Inflammatory macrophage treated with lipopolysaccharide for 4 hours (primary cell): Measurements from ENCODE around the gene TAS2R42.
A peak's percentile ranks its signal among the peaks of the same experiment; 100 is the strongest.

Experiments
- DNase-seq: peaks from one replicate; pipeline ENCODE4 v3.0.0-alpha.2; 2020

Gene TAS2R42, protein sequence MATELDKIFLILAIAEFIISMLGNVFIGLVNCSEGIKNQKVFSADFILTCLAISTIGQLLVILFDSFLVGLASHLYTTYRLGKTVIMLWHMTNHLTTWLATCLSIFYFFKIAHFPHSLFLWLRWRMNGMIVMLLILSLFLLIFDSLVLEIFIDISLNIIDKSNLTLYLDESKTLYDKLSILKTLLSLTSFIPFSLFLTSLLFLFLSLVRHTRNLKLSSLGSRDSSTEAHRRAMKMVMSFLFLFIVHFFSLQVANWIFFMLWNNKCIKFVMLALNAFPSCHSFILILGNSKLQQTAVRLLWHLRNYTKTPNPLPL

GRCh38 chr12:11186837-11187236 lies at the start of gene TAS2R42:
TAS2R42 (minus strand) TSS chr12:11186937; CDS start chr12:11186937, 0 bp downstream.
- no peak for DNase-seq

DNA sequence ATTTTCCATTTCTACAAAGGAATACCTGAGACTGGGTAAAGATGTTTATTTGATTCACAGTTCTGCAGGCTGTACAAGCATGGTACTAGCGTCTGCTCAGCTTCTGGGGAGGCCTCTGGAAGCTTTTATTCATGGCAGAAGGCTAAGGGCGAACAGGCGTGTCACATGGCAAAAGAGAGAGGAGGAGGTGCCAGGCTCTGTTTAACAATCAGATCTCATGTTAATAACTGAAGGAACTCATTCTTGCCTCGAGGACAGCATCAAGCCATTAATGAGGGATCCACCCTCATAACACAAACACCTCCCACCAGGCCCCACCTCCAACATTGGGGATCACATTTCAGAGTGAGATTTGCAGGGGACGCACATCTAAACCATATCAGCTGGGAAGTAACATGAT lies 46.8 kb upstream of the TAS2R42 start:
- DNase-seq, result no peak

- DNase-seq, result peak; percentile 24
These were observed 41.7 kb upstream of the TAS2R42 start for GRCh38 chr12:11228296-11228879.

DNA sequence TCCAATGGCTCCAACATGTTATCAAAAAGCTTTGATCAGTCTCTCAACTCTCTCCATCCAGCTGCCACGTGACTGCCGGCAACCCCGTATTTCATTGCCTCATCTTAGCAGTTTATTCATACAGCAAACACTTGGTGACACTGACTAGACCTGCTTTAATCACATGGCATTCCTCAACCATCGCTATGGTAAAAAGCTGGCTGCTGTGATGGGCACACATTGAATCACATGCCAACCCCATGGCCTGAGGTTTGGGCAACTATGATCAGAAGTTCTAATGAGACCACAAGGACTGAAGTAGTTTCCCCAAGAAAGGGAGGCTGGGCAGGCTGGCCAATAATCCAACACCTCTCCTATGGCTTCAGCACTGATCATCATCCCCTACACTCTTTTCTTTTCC lies 40.6 kb upstream of the TAS2R42 start:
- no peak for DNase-seq

- no peak for DNase-seq
These were observed 22.4 kb upstream of the TAS2R42 start for GRCh38 chr12:11209113-11209512.

- DNase-seq, result no peak
These were observed 17.4 kb upstream of the TAS2R42 start for GRCh38 chr12:11204173-11204572.

DNA sequence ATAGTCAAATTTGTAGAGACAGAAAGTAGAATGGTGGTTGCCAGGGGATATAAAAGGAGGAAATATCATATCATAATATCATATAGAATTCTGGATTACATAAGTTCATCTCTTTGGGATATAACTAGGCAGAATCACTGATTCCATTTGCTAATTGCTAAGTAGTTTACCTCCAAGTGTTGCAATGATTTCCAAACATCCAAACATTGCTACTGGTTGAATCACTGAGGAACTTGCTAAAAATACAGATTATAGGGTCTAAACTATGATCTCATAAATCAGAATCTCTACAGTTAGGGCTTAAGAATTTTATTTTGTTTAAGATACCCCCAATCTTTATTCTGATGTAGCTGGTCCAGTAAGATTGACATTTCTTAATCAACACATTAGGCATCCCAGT lies 16.1 kb upstream of the TAS2R42 start:
- DNase-seq, result no peak

DNA sequence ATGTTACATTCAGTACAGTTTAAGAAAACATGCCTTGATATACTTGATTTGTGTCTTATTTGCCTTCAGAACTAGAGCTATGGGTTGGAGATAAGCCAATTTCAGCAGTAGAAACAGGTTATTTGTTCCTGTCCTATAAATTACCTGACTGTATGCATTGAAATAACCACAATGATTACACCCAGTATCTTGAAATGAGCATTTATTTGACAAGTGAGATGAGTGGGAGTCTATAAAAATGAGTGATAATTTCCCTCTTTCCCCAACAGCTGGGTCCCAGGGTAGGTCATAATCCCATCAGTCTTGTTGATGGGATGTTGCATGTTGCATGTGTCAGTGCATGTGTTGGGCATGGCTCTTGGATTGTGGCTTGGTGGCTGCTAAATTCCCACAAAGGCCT lies 3.7 kb downstream of the TAS2R42 start:
- no peak for DNase-seq

GRCh38 chr12:11182529-11182928 lies 4.2 kb downstream of the TAS2R42 start:
- DNase-seq, result no peak

DNA sequence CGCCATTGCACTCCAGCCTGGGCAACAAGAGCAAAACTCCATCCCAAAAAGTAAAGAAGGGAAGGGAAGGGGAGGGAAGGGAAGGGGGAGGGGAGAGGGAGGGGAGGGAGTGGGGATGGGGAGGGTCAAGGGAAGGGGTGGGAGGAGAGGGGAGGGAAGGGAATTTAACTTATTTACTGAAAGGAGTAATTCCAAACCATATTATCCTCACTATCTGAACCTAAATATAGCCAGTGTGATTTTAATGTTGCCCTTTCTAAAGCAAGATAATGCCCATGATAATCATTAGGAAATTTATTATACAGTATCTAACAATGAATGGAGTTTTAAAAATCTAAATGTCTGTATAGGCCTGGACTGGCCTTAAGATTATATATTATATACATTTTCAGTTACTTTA lies 8.5 kb downstream of the TAS2R42 start:
- DNase-seq, result no peak

DNA sequence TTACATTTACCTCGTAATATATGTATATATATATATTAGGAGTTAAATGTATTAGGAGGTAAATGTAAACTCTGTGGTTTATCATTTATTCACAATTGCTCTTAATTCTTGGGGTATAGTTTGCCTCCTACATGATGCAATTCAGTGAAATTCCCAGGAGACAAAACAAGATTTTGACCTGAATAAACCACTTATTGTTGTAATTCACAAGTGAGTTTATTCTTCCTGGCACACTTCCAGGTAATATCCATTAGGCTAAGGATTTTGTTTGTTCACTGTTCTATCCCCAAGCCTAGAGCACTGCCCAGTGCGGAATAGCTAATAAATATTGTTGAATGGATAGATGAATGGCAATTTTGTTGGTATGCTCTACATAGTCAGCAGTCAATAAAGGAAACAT lies 12.7 kb downstream of the TAS2R42 start:
- DNase-seq, result no peak

- DNase-seq, result peak; percentile 2
These were observed 14.6 kb downstream of the TAS2R42 start for GRCh38 chr12:11171969-11172675.

DNA sequence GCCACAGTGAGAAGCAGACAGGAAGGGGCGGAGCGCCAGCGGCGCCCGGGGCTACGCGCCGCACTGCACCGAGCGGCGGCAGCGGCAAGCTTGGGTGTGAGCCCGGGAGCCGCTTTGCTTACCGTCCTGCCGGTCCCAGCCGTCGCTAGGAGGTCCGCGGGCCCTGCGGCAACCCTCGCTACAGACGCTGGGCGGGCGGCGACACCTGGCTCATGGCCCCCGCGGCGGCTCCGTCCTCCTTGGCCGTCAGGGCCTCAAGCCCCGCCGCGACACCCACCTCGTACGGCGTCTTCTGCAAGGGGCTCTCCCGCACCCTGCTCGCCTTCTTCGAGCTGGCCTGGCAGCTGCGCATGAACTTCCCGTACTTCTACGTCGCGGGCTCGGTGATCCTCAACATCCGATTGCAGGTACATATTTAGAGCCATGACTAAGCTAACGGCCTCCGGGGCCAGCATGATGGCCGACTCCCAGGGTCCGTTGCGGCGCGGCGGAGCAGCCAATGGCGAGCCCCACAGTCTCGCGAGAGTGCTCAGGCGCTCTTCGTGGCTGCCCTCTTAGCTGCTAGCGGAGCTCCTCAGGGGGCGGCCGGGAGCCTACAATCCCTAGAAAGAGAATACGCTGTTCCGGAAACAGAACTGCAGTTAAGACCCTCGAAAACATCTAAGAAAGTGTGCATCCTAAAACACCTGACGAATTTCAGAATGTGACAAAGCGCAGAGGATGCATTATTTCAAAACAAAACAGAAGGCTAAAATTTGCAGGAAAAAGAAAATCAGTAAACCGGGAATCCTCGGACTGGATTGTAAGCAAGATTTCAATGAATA lies 15.4 kb downstream of the TAS2R42 start, which contains the start of gene SMIM10L1:
Gene SMIM10L1, plus strand, starts transcription at position 50 of the 824 bp plus-strand sequence. Its CDS starts 163 bp downstream, at position 213.
- DNase-seq, result peak; percentile 96

- DNase-seq, result no peak
These were observed 16.0 kb downstream of the TAS2R42 start for GRCh38 chr12:11170810-11171144.

DNA sequence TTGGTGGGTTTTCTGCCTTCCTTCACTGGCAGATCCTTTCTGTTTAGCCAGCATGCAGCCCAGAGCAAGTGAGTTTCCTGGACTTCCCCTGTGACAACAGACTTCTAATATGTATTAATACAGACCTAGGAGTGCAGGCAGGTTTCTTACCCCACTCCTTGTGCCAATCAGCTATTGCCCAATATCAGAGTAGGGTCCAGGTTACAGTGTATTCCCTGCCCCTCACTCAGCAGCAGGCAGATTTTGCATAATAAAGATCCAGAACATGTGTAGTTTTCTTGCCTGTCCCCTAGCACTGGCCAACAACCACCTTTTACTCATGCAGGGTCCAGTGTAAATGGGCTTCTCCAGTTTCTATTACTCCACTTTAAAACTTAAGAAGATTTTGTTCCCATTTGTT lies 20.4 kb downstream of the TAS2R42 start:
- DNase-seq, result no peak

DNA sequence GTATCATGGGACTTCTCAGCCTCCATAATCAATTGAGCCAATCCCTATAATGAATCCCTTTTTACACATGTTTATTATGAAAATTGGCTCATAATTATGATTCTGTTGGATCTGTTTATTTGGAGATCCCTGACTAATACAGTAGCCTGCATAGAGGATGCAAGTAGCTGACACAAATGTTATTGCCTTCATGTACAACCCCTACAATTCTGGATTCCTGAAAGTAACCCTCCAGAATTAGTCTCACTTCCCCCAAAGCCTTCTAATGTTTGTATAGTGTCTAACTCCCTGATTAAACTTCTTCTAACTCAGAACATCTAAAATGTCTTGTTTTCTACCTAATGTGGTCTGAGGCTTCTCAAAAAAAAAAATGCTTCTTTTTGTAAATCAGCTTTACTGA lies 22.4 kb downstream of the TAS2R42 start:
- DNase-seq, result no peak

DNA sequence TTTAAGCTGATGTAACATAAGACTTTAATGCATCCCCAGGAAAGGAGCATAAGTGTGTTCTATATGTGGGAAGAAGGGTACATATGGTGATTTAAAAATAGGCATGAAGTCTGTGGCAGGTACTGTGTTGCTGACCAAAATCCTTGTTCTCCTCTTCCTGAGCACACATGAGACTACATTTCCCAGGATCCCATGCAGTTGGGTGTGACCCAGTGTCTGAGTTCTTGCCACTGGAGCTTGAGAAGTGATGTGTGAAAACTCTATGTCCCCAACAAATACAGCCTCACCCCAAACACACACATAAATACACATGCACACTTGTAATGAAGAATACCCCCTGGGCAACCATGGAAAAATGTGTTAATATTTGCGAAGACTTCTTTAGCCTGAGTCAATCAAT lies 24.2 kb downstream of the TAS2R42 start:
- DNase-seq, result no peak

DNA sequence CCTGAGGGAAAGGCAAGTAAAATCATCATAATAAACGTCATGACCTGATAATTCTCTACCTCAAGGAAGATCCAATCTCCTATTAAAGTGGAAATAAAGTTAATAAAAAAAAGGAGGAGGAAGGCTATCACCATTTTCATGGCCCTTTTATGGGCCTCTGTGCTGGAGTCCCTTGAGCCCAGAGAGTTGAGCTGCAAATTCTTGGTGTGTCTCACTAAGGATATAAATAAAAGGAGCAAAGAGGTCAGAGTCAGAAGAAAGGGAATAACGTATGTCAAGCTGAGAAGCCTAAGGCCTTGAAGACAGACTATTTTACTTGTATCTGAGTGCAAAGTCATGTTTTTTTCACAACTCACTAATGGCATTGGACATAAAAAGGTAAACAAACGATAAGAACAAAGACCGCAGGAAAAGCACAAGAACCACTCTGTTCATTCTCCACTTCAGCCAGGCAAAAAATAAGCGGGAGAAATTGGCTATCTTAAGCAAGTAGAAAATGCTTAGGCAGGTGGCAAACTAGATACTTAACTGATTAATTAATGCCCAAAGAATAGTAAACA lies 27.8 kb downstream of the TAS2R42 start:
- no peak for DNase-seq

DNA sequence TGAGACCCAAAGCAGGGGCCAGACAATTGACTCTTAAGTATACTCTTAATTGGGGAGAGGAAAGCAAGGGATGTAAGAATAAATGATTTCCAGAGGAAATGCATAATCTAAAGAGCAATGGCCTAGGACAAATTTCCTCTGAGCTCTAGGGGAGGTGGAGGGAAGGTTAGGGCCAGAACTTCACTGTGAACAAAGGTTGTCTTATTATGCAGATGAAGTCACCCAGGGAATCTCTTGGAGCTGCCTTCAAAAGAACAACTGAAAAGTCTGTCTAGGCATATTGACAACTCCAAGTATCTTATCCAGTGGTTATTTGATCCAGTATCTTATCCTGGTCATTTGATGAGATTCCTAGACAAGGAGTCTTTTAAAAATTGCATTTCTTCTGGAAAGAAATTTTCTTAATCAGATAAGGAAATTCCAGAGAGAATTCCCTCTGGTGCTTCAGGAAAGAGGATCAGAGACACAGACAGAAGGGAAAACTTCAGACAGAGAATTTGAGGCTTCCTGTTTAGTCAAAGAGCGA lies 32.3 kb downstream of the TAS2R42 start:
- DNase-seq, result no peak

DNA sequence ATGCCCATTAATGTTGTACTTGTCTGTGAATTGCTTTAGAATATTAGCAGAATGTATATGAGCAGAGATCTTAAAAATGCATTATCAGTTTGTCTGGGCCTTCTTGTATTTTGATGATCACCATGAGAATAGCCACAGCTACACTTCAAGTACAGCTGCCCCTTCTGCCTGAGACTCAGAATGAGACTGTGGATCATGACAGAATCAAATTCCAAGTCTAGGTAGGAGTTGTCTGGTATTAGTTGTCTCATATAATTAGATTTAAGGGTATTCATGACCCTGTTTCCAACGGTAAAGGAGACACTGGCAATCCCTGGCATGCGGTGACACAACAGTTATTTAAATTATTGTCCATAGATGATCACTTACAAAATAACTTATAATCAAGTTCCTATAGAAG lies 34.0 kb downstream of the TAS2R42 start:
- DNase-seq, result no peak

DNA sequence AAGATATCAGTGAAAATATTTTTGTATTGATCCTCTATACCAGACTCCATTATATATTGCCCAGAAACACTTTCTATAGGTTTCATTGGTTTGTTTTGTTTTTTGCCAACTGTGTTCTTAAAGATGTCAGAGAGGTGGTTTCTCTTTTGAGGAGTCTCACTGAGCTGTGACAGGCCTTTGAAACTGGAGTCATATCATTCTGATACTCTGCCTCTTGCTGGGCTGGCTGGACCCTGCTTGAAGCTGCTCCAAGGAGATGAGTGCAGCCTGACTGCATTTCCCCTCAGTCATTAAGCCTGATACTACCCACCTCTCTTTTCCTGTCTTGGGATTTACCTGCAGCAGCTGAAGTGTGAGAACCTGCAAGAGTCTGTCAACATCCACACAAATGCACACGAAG lies 35.9 kb downstream of the TAS2R42 start:
- DNase-seq, result no peak

DNA sequence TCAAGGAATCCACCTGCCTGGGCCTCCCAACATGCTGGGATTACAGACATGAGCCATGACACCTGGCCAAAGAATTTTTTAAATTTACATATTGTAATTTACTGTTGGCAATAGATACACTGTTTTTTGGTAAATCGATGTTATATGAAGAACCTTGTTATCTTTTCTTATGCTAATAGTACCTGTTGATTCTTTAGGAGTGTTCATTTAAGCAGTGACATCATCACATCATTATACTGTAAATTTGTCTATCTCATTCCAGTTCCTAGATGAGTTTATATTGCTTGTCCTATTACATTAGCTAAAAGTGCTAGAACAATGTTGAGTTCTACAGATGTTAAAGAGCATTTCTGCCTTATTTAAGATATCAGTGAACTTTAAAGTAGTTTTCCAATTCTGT lies 39.3 kb downstream of the TAS2R42 start:
- DNase-seq, result no peak

DNA sequence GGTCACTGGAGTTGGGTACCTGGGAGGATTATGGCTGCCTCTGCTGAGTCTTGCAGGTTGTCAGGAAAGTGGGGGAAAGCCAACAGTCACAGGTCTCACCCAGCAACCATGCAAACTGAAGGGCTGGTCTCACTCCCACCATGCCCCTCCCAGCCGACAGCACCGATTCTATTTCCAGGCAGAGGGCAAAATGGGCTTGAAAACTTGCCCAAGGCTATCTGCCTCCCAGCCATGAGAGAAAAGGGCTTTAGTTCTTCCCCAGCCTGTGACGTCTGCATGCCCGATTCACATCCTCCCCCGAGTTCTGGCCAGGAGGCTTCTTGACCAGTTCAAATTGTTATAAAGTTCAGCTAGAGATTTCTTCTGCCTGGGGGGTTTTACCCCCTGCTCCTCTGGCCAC lies 42.4 kb downstream of the TAS2R42 start:
- DNase-seq, result no peak
